HepG2 (cell line): ENCODE results near the gene TCF25. TPM values are rescaled to one million over a fixed set of nuclear protein-coding genes. Genes with fewer than 3 reads are reported as not detected.

Experiments
- ATAD3A ChIP-seq: sonication (generic); formaldehyde crosslinking; IDR thresholded peaks from 2 replicates; pipeline ENCODE4 v1.4.0; 2020; ENCODE audit warnings: missing genetic modification reagents
- ATF7-NPFF ChIP-seq: sonication (generic); formaldehyde crosslinking; IDR thresholded peaks from 2 replicates; pipeline ENCODE4 v1.8.1; 2023; ENCODE audit warnings: mild to moderate bottlenecking, low read depth, missing genetic modification reagents, moderate library complexity
- CSRNP2 ChIP-seq: sonication (generic); formaldehyde crosslinking; conservative IDR thresholded peaks from 2 replicates; pipeline ENCODE4 v1.8.0; 2022; ENCODE audit warnings: low read depth, missing genetic modification reagents
- NKX3-1 ChIP-seq: sonication (generic); formaldehyde crosslinking; IDR thresholded peaks from 2 replicates; pipeline ENCODE4 v1.5.0; 2020; ENCODE audit warnings: missing genetic modification reagents
- NONO ChIP-seq, 2 experiments: fragments of 450-650 bp in 1 of 2; sonication (generic) in 1 of 2; formaldehyde crosslinking in 1 of 2; IDR thresholded peaks in 1 of 2; conservative IDR thresholded peaks in 1 of 2; 2 replicates each; pipeline versions ENCODE4 v1.6.1 to v1.8.0; 2017 to 2022; ENCODE audit warnings: mild to moderate bottlenecking in 1 of 2, missing genetic modification reagents in 1 of 2, moderate library complexity in 1 of 2
- RNF219 ChIP-seq: sonication (generic); formaldehyde crosslinking; IDR thresholded peaks from 2 replicates; pipeline ENCODE4 v1.5.0; 2020; ENCODE audit warnings: mild to moderate bottlenecking, missing genetic modification reagents
- SP4 ChIP-seq: sonication (generic); formaldehyde crosslinking; IDR thresholded peaks from 2 replicates; pipeline ENCODE4 v1.8.1; 2023; ENCODE audit warnings: mild to moderate bottlenecking, missing genetic modification reagents
- SRF ChIP-seq: IDR thresholded peaks from 2 replicates; pipeline ENCODE4 v1.6.1; 2011; ENCODE audit warnings: mild to moderate bottlenecking, low read depth, low read length, moderate library complexity
- TERF1 ChIP-seq: sonication (generic); formaldehyde crosslinking; IDR thresholded peaks from 2 replicates; pipeline ENCODE4 v1.8.0; 2022; ENCODE audit warnings: mild to moderate bottlenecking, missing genetic modification reagents, moderate library complexity
- ZBTB26 ChIP-seq: IDR thresholded peaks from 2 replicates; pipeline ENCODE4 v1.6.1; 2016; ENCODE audit warnings: missing compliant biosample characterization, missing genetic modification reagents, borderline replicate concordance
- ZBTB49 ChIP-seq: sonication (generic); formaldehyde crosslinking; IDR thresholded peaks from 2 replicates; pipeline ENCODE4 v1.4.0; 2020; ENCODE audit warnings: missing genetic modification reagents, borderline replicate concordance
- ZFX ChIP-seq: sonication (generic); formaldehyde crosslinking; IDR thresholded peaks from 2 replicates; pipeline ENCODE4 v1.4.0; 2020; ENCODE audit warnings: mild to moderate bottlenecking, low read depth, missing genetic modification reagents, moderate library complexity
- ZIK1 ChIP-seq: sonication (generic); formaldehyde crosslinking; IDR thresholded peaks from 2 replicates; pipeline ENCODE4 v1.5.0; 2020; ENCODE audit warnings: mild to moderate bottlenecking, low read depth, missing genetic modification reagents, borderline replicate concordance
- ZNF34 ChIP-seq: sonication (generic); formaldehyde crosslinking; IDR thresholded peaks from 2 replicates; pipeline ENCODE4 v1.4.0; 2020; ENCODE audit warnings: mild to moderate bottlenecking, missing genetic modification reagents, borderline replicate concordance
- ZNF556 ChIP-seq: sonication (generic); formaldehyde crosslinking; IDR thresholded peaks from 2 replicates; pipeline ENCODE4 v1.4.0; 2020; ENCODE audit warnings: mild to moderate bottlenecking, missing genetic modification reagents, borderline replicate concordance
- ZNF7 ChIP-seq: IDR thresholded peaks from 2 replicates; pipeline ENCODE4 v1.6.1; 2016; ENCODE audit warnings: missing biosample characterization, missing genetic modification reagents
- ZNF790 ChIP-seq: sonication (generic); formaldehyde crosslinking; IDR thresholded peaks from 2 replicates; pipeline ENCODE4 v1.8.0; 2022; ENCODE audit warnings: missing genetic modification reagents, mild to moderate bottlenecking, borderline replicate concordance
- polyA plus RNA-seq, 8 experiments: library from polyadenylated mRNA; depleted of rRNA in 3 of 8; stranded (reverse) in 7 of 8; unstranded in 1 of 8; fragments of >200 nt; fragmentation: Illumina TruSeq in 4 of 8; extraction: Trizol in 4 of 8; gene quantifications; 2 replicates each; pipeline versions ENCODE4 v1.2.1 to v1.2.3, GENCODE V29; 2011 to 2016; ENCODE audit warnings: low read depth in 4 of 8, missing spikeins in 1 of 8, mixed read lengths in 1 of 8; ENCODE audit not compliant: insufficient read depth in 1 of 8
- total RNA-seq, 5 experiments: library from RNA; depleted of rRNA; stranded (reverse); fragments of >200 nt; fragmentation: Illumina TruSeq; extraction: Trizol; gene quantifications; 2 replicates each; pipeline ENCODE4 v1.2.3, GENCODE V29; 2016; ENCODE audit warnings: low read depth in 1 of 5

The TCF25 gene
- total and polyA plus RNA-seq, 2 of the 13 experiments (the other 11 are each of a cell fraction or from before 2014, with no cell fraction given): 138 to 206 TPM

- TF ChIP-seq CSRNP2 (no peak), ZNF790 (CRISPR knock-in tag) (no peak; the same call in 1 of the 2 replicates), NKX3-1 (CRISPR knock-in tag) (no peak), ZBTB49 (no peak), NONO (IDR thresholded peaks at IDR 0.05) (no peak), NONO (CRISPR knock-in tag; conservative IDR thresholded peaks at IDR 0.05) (peak; percentile 86), ZFX (peak; percentile 8; the same call in 1 of the 2 replicates), ZNF7 (CRISPR knock-in tag) (no peak), ZNF34 (CRISPR knock-in tag) (no peak), ZBTB26 (peak; percentile 52), ZIK1 (CRISPR knock-in tag) (peak; percentile 96), ATAD3A (CRISPR knock-in tag) (peak; percentile 4; the same call in 1 of the 2 replicates), ATF7-NPFF (no peak; the same call in none of the 2 replicates), SRF (no peak), SP4 (CRISPR knock-in tag) (peak; percentile 75; the same call in 1 of the 2 replicates), RNF219 (CRISPR knock-in tag) (no peak), TERF1 (CRISPR knock-in tag) (no peak; the same call in 1 of the 2 replicates), ZNF556 (CRISPR knock-in tag) (no peak)
Measured at GRCh38 chr16:89918453-89919347, 45.3 kb downstream of the TCF25 start, which contains the start of gene MC1R (continued).
